Immature natural killer cell (primary cell): ENCODE data around the gene GZF1. TPM values are rescaled to one million over a fixed set of nuclear protein-coding genes. Genes with fewer than 3 reads are reported as not detected.
A peak's percentile ranks its signal among the peaks of the same experiment; 100 is the strongest.

Experiments
- DNase-seq, 3 donors: peaks; one replicate each; pipeline ENCODE4 v3.0.0; 2022; ENCODE audit warnings: mixed read lengths in 1 of 3
- H3K27ac Mint-ChIP-seq, 6 donors: one replicate each; pipeline ENCODE4 v1.8.0; 2020; ENCODE audit warnings: mixed read lengths in 6 of 6, mild to moderate bottlenecking in 5 of 6, inconsistent platforms in 4 of 6, moderate library complexity in 3 of 6
- H3K27me3 Mint-ChIP-seq, 3 donors: one replicate each; pipeline ENCODE4 v1.8.0; 2020 to 2021; ENCODE audit warnings: low read depth in 3 of 3, mild to moderate bottlenecking in 3 of 3, mixed read lengths in 3 of 3, moderate library complexity in 3 of 3, inconsistent platforms in 1 of 3
- H3K36me3 Mint-ChIP-seq, 3 donors: one replicate each; pipeline ENCODE4 v1.8.0; 2020; ENCODE audit warnings: mixed read lengths in 3 of 3, inconsistent platforms in 2 of 3, mild to moderate bottlenecking in 2 of 3
- H3K4me1 Mint-ChIP-seq, 2 donors: one replicate each; pipeline ENCODE4 v1.8.0; 2020; ENCODE audit warnings: inconsistent platforms in 2 of 2, mild to moderate bottlenecking in 2 of 2, mixed read lengths in 2 of 2, moderate library complexity in 1 of 2
- H3K4me3 Mint-ChIP-seq, 5 donors: one replicate each; pipeline ENCODE4 v1.8.0; 2020; ENCODE audit warnings: mild to moderate bottlenecking in 5 of 5, mixed read lengths in 5 of 5, inconsistent platforms in 3 of 5, moderate library complexity in 3 of 5
- H3K9me3 Mint-ChIP-seq, 6 donors: one replicate each; pipeline ENCODE4 v1.8.0; 2020; ENCODE audit warnings: mild to moderate bottlenecking in 6 of 6, mixed read lengths in 6 of 6, inconsistent platforms in 4 of 6, moderate library complexity in 3 of 6
- polyA plus RNA-seq, 3 donors: library from polyadenylated mRNA; unstranded; fragments of 300-500 nt; fragmentation: Illumina TruSeq; gene quantifications; one replicate each; pipeline ENCODE4 v1.2.3, GENCODE V29; 2021

Gene GZF1
- polyA plus RNA-seq, 3 donors from 2014 or later: 3.5 to 7.0 (median 5.5) TPM

- H3K36me3 Mint-ChIP-seq: peaks cover 20 to 56% (median 21%) of the 10 kb centered on the region in 3 donors
- H3K4me3 Mint-ChIP-seq: no peak overlapping the region
- no peak overlapping the region for H3K27ac Mint-ChIP-seq
- no peaks in the 10 kb centered on the region for H3K27me3 Mint-ChIP-seq
- DNase-seq: no peak
- no peaks in the 10 kb centered on the region for H3K4me1 Mint-ChIP-seq
- H3K9me3 Mint-ChIP-seq: no peaks in the 10 kb centered on the region
These were observed 29.8 kb downstream of the GZF1 start for GRCh38 chr20:23391707-23392310.

GRCh38 chr20:23393996-23394775 is 32.2 kb downstream of the GZF1 start:
- Mint-ChIP-seq H3K4me3 (no peak overlapping the region), H3K9me3 (no peaks in the 10 kb centered on the region), H3K4me1 (peaks cover 1 to 11% of the 10 kb centered on the region in 2 donors), H3K27ac (peak overlapping the region in 3 of 6 donors; percentile 7 to 75 (median 45)), H3K36me3 (peaks cover 11 to 46% (median 15%) of the 10 kb centered on the region in 3 donors), H3K27me3 (no peaks in the 10 kb centered on the region)
- no peak for DNase-seq

DNA sequence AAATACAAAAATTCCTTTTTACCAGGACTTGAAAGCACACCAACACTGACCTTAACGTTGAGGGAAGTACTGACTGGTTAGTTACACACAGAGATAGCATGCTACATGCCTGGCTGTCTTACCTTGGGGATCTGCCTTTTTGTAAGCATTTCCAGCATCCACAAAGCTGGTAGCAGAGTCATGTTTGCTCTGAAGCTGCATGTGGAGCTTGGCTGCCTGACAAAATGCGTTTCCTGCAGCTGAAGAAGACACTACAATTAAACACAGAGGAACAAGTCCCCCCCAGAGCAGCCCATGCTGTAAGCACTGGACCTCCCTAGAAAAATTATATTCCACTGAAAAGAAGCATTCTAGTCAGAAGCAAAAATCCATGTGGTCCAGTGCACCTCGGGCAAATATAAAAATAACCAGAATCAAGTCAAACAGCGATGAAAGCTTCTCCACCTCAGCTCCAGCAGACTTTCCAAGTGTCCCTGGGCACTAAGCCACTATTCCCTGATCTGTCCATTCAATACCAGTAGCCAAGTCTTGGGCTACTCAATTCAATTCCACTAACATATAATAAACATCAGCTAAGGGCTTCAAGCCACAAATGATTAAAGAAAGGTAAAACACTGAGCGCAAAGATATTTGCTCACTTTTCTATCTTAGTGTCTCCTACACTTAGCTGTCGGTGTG is 35.1 kb downstream of the GZF1 start:
- Mint-ChIP-seq H3K27me3 (no peaks in the 10 kb centered on the region), H3K4me3 (no peak overlapping the region), H3K36me3 (peaks cover 11 to 35% (median 11%) of the 10 kb centered on the region in 3 donors), H3K4me1 (peaks cover 1 to 17% of the 10 kb centered on the region in 2 donors), H3K9me3 (no peaks in the 10 kb centered on the region), H3K27ac (peak overlapping the region in 2 of 6 donors; percentile 12 to 53)
- no peak for DNase-seq

DNA sequence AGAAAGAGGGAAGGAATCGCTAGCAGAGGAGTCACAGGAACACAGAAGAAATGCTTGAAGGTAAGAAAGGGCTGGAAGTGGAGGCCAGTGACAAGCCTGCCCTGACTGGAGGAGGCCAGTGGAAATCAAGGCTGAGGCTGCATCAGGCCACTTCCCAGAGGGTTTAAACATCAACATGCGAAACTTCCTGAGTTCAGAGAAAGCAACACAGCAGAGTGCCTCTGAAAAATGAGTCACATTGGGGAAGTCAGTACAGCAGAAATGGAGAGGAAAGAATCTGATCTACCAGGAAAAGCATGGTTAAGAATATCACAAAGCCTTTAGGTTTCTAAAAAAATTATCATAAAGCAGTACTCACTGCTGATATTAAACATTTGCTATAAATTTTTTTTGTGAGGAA is 36.0 kb downstream of the GZF1 start:
- Mint-ChIP-seq H3K4me3 (no peak overlapping the region), H3K4me1 (peaks cover 1 to 17% of the 10 kb centered on the region in 2 donors), H3K27me3 (no peaks in the 10 kb centered on the region), H3K9me3 (no peaks in the 10 kb centered on the region), H3K27ac (peak overlapping the region in 3 of 6 donors; percentile 6 to 80 (median 62)), H3K36me3 (peaks cover 8 to 34% (median 9%) of the 10 kb centered on the region in 3 donors)
- no peak for DNase-seq

DNA sequence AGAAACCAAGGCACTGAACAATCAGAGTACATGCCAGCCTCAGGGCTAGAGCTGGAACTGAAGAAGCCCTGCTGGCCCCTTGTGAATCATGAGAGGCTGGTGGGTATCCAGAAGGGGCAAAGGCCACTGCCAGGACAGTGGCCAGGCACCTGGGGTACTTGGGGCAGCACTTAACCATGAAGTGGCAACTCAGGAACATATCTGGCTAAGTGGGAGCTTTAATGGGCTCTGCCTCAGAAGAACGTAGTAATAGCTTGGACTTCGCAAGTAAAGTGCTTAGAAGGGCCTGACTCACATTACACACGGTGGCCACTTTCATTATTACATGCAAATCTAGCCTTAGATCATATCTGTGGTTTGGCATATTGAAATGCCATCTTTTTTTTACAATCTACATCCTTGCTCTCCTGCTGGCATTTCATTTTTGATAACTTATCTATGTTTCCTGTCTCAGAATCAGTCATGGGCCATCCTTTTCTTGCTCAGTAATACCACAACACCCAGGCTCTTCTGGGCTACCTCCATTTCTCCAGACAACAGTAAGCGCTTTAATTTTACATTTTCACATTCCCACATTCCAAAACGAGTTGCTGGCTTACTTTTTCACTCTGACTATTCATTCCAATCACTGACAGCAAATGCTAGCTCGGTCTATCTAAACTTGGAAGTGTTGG is 37.7 kb downstream of the GZF1 start:
- H3K4me1 Mint-ChIP-seq: peaks cover 1 to 28% of the 10 kb centered on the region in 2 donors
- H3K27me3 Mint-ChIP-seq: no peaks in the 10 kb centered on the region
- H3K4me3 Mint-ChIP-seq: no peak overlapping the region
- peak overlapping the region in 3 of 6 donors; percentile 0 to 32 (median 9) for H3K27ac Mint-ChIP-seq
- H3K36me3 Mint-ChIP-seq: peaks cover 0 to 18% (median 0%) of the 10 kb centered on the region in 3 donors
- no peaks in the 10 kb centered on the region for H3K9me3 Mint-ChIP-seq
- DNase-seq: no peak

DNA sequence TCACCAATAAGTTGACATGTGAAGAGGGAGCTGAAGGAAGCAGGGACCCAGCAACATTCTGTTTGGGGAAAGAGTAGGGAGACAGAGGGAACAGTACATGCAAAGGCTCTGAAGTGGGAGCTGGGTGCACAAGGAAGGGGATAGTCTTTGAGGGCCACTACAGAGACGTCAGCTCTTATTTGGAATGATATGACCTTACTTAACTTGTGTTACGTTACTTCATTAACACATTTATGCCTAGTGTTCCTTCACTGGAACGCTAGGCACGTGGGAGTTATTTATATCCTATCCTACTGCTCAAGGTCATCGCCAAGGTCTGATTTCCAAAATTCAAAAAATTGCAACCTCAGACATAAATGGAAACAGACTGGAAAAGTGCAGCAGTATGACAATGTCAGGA is 39.1 kb downstream of the GZF1 start:
- H3K4me1 Mint-ChIP-seq: peaks cover 3 to 39% of the 10 kb centered on the region in 2 donors
- no peak overlapping the region for H3K4me3 Mint-ChIP-seq
- H3K27ac Mint-ChIP-seq: no peak overlapping the region
- no peaks in the 10 kb centered on the region for H3K9me3 Mint-ChIP-seq
- peaks cover 0 to 2% (median 0%) of the 10 kb centered on the region in 3 donors for H3K27me3 Mint-ChIP-seq
- DNase-seq: no peak
- H3K36me3 Mint-ChIP-seq: peaks cover 0 to 13% (median 0%) of the 10 kb centered on the region in 3 donors

DNA sequence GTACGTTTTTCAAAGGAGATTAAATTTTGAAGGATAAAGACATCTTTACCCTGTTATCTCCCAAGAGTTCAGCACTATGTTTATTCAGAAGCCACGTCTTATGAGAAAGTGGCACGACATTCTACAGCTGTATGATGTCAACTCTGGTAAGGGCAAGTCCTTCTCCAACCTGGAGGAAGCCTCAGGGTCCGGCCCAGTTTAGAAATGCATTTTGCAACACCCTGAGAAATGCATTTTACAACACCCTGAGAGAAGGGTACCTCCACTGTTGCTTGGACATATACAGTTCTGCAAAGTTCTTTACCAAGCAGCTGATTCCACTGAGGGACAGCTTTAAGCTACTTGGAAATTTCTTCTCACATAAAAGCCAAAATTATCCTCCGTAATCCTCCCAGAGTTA is 41.8 kb downstream of the GZF1 start:
- no peaks in the 10 kb centered on the region for H3K9me3 Mint-ChIP-seq
- H3K27ac Mint-ChIP-seq: no peak overlapping the region
- no peak for DNase-seq
- H3K36me3 Mint-ChIP-seq: peaks cover 0 to 11% (median 0%) of the 10 kb centered on the region in 3 donors
- peaks cover 0 to 2% (median 0%) of the 10 kb centered on the region in 3 donors for H3K27me3 Mint-ChIP-seq
- no peak overlapping the region for H3K4me3 Mint-ChIP-seq
- peaks cover 20 to 53% of the 10 kb centered on the region in 2 donors for H3K4me1 Mint-ChIP-seq

- H3K4me3 Mint-ChIP-seq: no peak overlapping the region
- H3K27me3 Mint-ChIP-seq: peaks cover 0 to 2% (median 0%) of the 10 kb centered on the region in 3 donors
- peaks cover 20 to 55% of the 10 kb centered on the region in 2 donors for H3K4me1 Mint-ChIP-seq
- DNase-seq: no peak
- H3K27ac Mint-ChIP-seq: no peak overlapping the region
- no peaks in the 10 kb centered on the region for H3K9me3 Mint-ChIP-seq
- peaks cover 0 to 11% (median 0%) of the 10 kb centered on the region in 3 donors for H3K36me3 Mint-ChIP-seq
These were observed 42.2 kb downstream of the GZF1 start for GRCh38 chr20:23404196-23404595.

GRCh38 chr20:23406880-23407279 is 44.9 kb downstream of the GZF1 start:
- Mint-ChIP-seq H3K36me3 (peaks cover 0 to 5% (median 0%) of the 10 kb centered on the region in 3 donors), H3K27ac (peak overlapping the region in 1 of 6 donors; percentile 30), H3K27me3 (peaks cover 0 to 2% (median 0%) of the 10 kb centered on the region in 3 donors), H3K4me3 (no peak overlapping the region), H3K9me3 (no peaks in the 10 kb centered on the region), H3K4me1 (peaks cover 20 to 74% of the 10 kb centered on the region in 2 donors)
- DNase-seq: no peak

- Mint-ChIP-seq H3K4me1 (peaks cover 20 to 78% of the 10 kb centered on the region in 2 donors), H3K9me3 (no peaks in the 10 kb centered on the region), H3K36me3 (no peaks in the 10 kb centered on the region), H3K4me3 (no peak overlapping the region), H3K27me3 (peaks cover 0 to 2% (median 0%) of the 10 kb centered on the region in 3 donors), H3K27ac (peak overlapping the region in 5 of 6 donors; percentile 44 to 73 (median 51))
- peak in 2 of 3 donors; percentile 9 for DNase-seq
These were observed 45.9 kb downstream of the GZF1 start for GRCh38 chr20:23407781-23408464.

- no peak for DNase-seq
- Mint-ChIP-seq H3K27ac (peak overlapping the region in 1 of 6 donors; percentile 44), H3K36me3 (no peaks in the 10 kb centered on the region), H3K4me3 (no peak overlapping the region), H3K9me3 (no peaks in the 10 kb centered on the region), H3K4me1 (peaks cover 25 to 82% of the 10 kb centered on the region in 2 donors), H3K27me3 (peaks cover 0 to 2% (median 0%) of the 10 kb centered on the region in 3 donors)
These were observed 47.0 kb downstream of the GZF1 start for GRCh38 chr20:23408957-23409356.

GRCh38 chr20:23409800-23410199 is 47.8 kb downstream of the GZF1 start:
- Mint-ChIP-seq H3K36me3 (no peaks in the 10 kb centered on the region), H3K4me1 (peaks cover 26 to 77% of the 10 kb centered on the region in 2 donors), H3K27me3 (peaks cover 0 to 2% (median 0%) of the 10 kb centered on the region in 3 donors), H3K9me3 (no peaks in the 10 kb centered on the region), H3K4me3 (no peak overlapping the region), H3K27ac (peak overlapping the region in 1 of 6 donors; percentile 37)
- DNase-seq: no peak
